IgD-negative memory B cell (primary cell): ENCODE data around the gene EVL. TPM values are rescaled to one million over a fixed set of nuclear protein-coding genes. Genes with fewer than 3 reads are reported as not detected.

Experiments
- H3K27ac Mint-ChIP-seq, 3 donors: one replicate each; pipeline ENCODE4 v1.8.0; 2020 to 2022; ENCODE audit warnings: mild to moderate bottlenecking in 3 of 3, mixed read lengths in 3 of 3, moderate library complexity in 1 of 3
- H3K27me3 Mint-ChIP-seq: one replicate; pipeline ENCODE4 v1.8.0; 2021; ENCODE audit warnings: mixed read lengths
- H3K36me3 Mint-ChIP-seq: one replicate; pipeline ENCODE4 v1.8.0; 2020; ENCODE audit warnings: mild to moderate bottlenecking, mixed read lengths
- H3K4me1 Mint-ChIP-seq, 3 donors: one replicate each; pipeline ENCODE4 v1.8.0; 2020 to 2022; ENCODE audit warnings: mixed read lengths in 3 of 3, mild to moderate bottlenecking in 1 of 3
- H3K4me3 Mint-ChIP-seq, 4 donors: one replicate each; pipeline ENCODE4 v1.8.0; 2020 to 2022; ENCODE audit warnings: mild to moderate bottlenecking in 4 of 4, mixed read lengths in 4 of 4, moderate library complexity in 3 of 4
- H3K9me3 Mint-ChIP-seq, 3 donors: one replicate each; pipeline ENCODE4 v1.8.0; 2020 to 2021; ENCODE audit warnings: mixed read lengths in 3 of 3, mild to moderate bottlenecking in 1 of 3
- polyA plus RNA-seq: library from polyadenylated mRNA; unstranded; fragments of 300-500 nt; fragmentation: Illumina TruSeq; gene quantifications from one replicate; pipeline ENCODE4 v1.2.3, GENCODE V29; 2021

Gene EVL
- polyA plus RNA-seq, 1 donor from 2014 or later, result 73.3 TPM

DNA sequence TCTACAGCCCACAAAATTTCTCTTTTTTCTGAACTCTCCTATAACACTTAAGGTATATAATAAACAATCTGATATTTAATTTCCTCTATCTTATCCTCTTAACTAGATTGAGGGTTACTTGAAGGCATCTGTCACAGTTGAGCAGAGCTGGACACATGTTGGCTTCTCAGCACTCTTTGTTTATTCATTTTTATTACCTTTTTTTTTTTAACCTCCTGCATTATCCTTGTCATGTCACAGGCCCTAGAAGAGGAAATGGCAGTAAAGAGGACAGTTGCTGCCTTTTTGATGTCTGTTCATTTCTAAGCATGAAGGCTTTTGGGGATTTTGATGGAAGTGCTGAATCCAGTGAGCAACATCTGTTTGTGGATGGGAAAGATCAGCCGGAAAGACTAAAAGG is 32.5 kb upstream of the EVL start:
- no peaks in the 10 kb centered on the region for H3K9me3 Mint-ChIP-seq
- peaks cover 2 to 4% (median 3%) of the 10 kb centered on the region in 3 donors for H3K4me1 Mint-ChIP-seq
- H3K36me3 Mint-ChIP-seq, result peaks cover 2% of the 10 kb centered on the region
- H3K4me3 Mint-ChIP-seq, result no peak overlapping the region
- peaks cover 9% of the 10 kb centered on the region for H3K27me3 Mint-ChIP-seq
- no peak overlapping the region for H3K27ac Mint-ChIP-seq

DNA sequence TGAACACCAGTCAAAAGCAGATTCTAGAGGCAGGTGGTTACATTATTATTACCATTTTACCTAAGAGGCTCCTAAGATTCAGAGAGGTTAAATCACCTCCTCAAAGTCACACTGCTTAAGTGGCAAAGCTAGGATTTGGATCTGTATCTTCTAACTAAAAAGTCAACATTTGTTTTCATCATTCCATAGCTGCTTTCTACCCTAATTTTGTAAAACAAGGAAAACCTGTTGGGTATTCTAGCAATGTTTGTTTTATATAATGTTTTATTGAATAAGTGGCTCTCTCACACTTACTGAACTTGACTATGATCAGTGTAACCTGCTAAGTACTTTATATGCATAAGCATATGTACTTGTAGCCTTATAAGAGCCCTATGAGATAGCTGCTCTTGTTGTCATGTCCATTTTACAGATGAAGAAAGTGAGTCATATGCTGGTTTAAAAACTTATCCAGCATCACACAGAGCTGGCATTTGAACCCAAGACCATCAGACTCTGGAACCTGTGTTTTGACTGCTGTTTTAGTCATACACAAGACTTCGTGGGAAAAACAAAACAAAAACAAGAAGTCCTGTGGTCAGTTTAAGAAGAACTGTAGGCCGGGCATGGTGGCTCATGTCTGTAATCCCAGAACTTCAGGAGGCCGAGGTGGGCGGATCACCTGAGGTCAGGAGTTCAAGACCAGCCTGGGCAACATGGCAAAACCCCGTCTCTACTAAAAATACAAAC is 31.7 kb upstream of the EVL start:
- Mint-ChIP-seq H3K9me3 (no peaks in the 10 kb centered on the region), H3K4me1 (peaks cover 2 to 4% (median 3%) of the 10 kb centered on the region in 3 donors), H3K36me3 (peaks cover 2% of the 10 kb centered on the region), H3K4me3 (no peak overlapping the region), H3K27me3 (peaks cover 3% of the 10 kb centered on the region), H3K27ac (no peak overlapping the region)

DNA sequence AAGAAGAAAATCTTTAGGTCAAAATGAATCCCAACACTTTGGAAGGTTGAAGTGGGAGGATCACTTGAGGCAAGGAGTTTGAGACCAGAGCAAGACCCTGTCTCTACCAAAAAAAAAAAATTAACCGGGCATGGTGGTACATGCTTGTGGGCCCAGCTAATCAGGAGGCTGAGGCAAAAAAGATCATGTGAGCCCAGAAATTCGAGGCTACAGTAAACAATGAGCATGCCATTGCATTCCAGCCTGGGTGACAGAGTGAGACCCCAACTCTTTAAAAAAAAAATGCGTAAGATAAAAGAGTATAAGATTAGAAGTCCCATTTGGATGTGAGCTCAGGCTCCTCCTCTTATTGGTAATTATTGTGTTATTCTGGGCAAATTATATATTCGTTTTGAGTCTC is 30.8 kb upstream of the EVL start:
- H3K4me1 Mint-ChIP-seq, result peaks cover 2 to 4% (median 3%) of the 10 kb centered on the region in 3 donors
- H3K27ac Mint-ChIP-seq, result no peak overlapping the region
- peaks cover 3% of the 10 kb centered on the region for H3K27me3 Mint-ChIP-seq
- H3K36me3 Mint-ChIP-seq, result no peaks in the 10 kb centered on the region
- H3K4me3 Mint-ChIP-seq, result no peak overlapping the region
- H3K9me3 Mint-ChIP-seq, result no peaks in the 10 kb centered on the region

DNA sequence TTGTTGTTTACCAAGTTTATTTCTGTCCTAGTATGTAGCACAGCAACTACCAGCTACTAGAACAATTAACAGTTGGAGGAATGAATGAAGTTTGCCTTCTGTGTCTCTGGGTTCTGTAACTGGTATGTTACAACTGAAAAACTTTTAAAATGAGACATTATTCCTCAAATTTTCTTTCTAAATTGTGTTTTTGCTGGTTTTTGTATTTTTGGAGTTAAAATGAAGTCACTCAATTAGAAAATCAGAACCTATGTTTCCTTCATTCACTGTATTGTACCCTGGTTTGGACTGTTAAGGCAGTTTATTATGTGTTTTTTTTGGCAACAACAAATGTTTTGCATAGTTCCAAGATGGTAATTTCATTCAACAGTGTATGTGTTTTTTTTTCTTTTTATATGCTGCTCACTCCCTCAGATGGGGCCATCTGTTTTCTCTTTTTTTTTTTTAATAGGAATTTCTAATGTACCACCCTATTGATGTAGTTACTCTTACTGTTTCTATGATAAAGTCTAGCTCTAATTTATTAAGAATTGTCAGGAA is 30.2 kb upstream of the EVL start:
- Mint-ChIP-seq H3K4me3 (no peak overlapping the region), H3K27me3 (peaks cover 3% of the 10 kb centered on the region), H3K9me3 (no peaks in the 10 kb centered on the region), H3K36me3 (no peaks in the 10 kb centered on the region), H3K4me1 (peaks cover 2 to 4% (median 3%) of the 10 kb centered on the region in 3 donors), H3K27ac (no peak overlapping the region)

DNA sequence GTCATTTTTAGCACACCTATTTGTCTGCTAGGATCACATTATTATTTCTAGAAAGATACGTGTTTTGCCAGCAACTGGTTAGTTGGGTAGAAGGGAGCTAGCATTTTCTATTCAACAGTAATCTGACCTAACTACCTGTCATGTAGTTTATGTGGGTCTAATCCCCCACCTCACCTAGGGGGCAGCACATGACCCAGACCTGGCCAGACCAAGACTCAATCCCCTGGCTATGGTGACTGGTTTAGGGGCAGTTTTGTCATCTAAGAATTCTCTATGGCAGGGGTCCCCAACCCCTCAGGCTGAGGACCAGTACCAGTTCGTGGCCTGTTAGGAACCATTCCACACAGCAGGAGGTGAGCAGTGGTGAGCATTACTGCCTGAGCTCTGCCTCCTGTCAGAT is 29.5 kb upstream of the EVL start:
- H3K27ac Mint-ChIP-seq, result no peak overlapping the region
- no peaks in the 10 kb centered on the region for H3K9me3 Mint-ChIP-seq
- H3K36me3 Mint-ChIP-seq, result no peaks in the 10 kb centered on the region
- H3K4me3 Mint-ChIP-seq, result no peak overlapping the region
- peaks cover 3% of the 10 kb centered on the region for H3K27me3 Mint-ChIP-seq
- H3K4me1 Mint-ChIP-seq, result peaks cover 2 to 4% (median 3%) of the 10 kb centered on the region in 3 donors

DNA sequence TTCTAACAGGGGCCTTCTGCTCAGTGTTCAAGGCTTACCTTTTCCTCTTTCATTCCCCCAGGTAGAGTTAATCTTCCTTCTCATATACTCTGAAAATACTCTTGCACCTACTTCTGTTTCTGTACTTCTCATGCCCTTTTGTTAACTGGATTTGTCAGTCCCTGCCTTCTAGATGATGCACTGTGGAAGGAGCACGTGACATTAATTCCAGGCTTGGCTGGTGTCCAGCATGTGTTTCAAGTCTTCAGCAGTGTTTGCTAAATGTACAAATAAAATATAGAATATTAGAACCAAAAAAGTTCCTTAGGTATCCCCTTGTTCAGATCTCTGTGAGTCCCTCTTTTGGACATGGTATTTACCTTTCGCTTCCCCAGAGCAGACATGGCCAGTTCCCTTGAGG is 27.9 kb upstream of the EVL start:
- Mint-ChIP-seq H3K9me3 (no peaks in the 10 kb centered on the region), H3K36me3 (no peaks in the 10 kb centered on the region)

DNA sequence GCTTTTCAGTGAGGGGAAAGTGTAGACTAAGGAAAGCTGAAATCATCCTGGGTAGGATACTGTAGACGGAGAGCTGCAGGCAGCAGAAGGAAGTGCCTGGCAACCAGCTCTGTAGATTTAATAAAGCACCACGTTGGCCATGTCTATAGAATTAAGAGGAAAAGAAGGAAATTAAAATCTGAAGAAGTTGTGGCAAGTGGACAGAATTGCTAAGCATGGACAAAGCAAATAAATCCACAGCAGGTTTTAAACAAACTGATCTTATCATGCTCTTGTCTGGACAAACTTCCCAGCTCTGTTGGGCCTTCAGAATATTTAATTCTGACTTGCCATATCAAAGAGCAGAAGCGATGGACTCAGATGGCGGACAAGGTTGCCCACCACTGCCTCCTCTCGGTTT is 27.2 kb upstream of the EVL start:
- Mint-ChIP-seq H3K4me3 (no peak overlapping the region), H3K27ac (no peak overlapping the region), H3K36me3 (no peaks in the 10 kb centered on the region), H3K9me3 (no peaks in the 10 kb centered on the region), H3K27me3 (no peaks in the 10 kb centered on the region), H3K4me1 (peaks cover 2 to 5% (median 4%) of the 10 kb centered on the region in 3 donors)

More for the DNA sequence above, 27.9 kb upstream of the EVL start:
- Mint-ChIP-seq H3K4me3 (no peak overlapping the region), H3K27ac (no peak overlapping the region), H3K27me3 (no peaks in the 10 kb centered on the region), H3K4me1 (peaks cover 2 to 4% (median 4%) of the 10 kb centered on the region in 3 donors)

DNA sequence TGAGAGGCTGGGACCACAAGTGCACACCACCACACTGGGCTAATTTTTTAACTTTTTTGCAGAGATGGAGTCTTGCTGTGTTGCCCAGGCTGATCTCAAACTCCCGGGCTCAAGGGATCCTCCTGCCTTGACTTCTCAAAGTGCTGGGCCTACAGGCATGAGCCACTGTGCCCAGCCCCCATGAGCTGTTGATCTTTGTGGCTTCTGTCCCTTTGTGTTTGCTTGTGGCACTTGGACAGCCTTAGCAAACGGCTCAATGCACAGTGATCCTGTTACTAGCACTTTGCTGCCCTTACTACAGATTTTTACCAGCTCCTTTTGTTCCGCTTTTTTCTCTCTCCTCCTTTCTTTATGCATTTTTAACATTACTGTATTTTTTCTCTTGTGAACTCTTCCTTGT is 25.3 kb upstream of the EVL start:
- Mint-ChIP-seq H3K9me3 (no peaks in the 10 kb centered on the region), H3K27me3 (no peaks in the 10 kb centered on the region), H3K27ac (no peak overlapping the region), H3K4me1 (peaks cover 2 to 5% (median 4%) of the 10 kb centered on the region in 3 donors), H3K4me3 (no peak overlapping the region), H3K36me3 (no peaks in the 10 kb centered on the region)

DNA sequence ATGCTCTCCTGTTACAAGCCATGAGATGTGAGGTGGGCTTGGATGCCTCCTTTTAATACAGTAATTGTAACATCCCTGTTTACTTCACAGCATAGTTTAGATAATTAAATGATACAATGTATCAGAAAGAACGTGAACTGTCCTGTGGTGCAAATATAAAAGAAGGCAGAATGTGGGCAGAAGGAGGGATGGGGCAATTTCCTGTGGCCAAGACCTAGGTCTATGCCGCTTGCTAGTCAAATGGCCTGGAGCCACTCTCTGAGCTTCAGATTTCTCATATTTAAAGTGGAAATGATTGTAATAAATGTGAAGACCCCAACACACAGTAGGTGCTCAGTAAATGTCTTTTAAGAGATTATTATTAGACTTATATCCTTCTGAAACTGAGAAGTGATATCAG is 24.0 kb upstream of the EVL start:
- Mint-ChIP-seq H3K36me3 (no peaks in the 10 kb centered on the region), H3K27ac (no peak overlapping the region), H3K4me1 (peaks cover 0 to 2% (median 1%) of the 10 kb centered on the region in 3 donors), H3K4me3 (no peak overlapping the region), H3K27me3 (no peaks in the 10 kb centered on the region), H3K9me3 (no peaks in the 10 kb centered on the region)

DNA sequence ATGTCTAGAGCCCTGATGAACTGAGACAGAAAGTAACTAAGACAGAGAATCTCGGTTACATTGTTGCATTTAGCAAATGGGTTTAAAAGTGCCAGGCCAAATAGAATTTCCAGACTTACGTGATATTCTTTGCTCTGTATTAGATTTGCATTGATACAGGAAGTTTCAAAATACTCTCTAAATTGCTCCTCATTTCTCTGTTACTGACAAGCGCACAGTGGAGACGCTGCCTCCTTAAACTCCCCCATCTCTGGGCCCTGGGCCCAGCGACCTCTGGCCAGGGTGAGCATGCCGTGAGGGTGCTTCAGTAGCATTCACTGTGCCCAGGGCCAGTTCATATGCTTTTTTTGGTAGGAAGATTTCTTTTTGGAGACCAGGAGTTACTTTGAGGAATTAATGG is 22.9 kb upstream of the EVL start:
- H3K27me3 Mint-ChIP-seq, result no peaks in the 10 kb centered on the region

DNA sequence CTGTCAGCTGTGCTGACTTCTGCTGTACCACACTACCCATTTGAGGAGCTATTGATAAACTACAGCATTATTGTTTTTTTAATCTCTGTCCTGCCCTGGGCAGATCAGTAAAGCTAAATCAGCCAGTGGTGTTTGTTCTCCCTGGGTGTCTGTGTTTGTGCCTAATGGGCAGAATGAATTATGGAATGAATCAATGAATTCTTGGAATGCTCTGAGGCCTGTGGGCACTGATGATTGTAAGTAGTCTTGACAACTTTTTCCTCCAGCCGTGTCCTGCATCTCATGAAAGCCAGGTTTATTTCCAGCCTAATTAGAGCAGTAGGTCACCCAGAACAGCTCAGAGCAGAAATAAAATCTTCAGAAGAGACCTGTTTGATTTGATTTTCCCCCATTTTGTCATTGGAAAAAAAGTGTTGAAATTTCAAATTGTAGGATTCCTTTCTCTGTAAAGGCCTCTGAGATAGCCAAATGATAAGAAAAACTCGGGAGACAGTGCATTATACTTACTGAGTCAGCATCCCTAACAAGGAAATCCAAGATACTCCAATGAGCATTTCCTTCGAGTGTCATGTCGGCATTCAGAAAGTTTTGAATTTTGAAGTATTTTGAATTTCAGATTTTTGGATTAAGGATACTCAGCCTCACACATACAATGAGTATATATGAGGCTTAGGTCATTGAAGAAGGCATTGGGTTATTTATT is 19.4 kb upstream of the EVL start:
- H3K27ac Mint-ChIP-seq, result no peak overlapping the region
- no peaks in the 10 kb centered on the region for H3K36me3 Mint-ChIP-seq
- no peaks in the 10 kb centered on the region for H3K9me3 Mint-ChIP-seq
- H3K4me3 Mint-ChIP-seq, result no peak overlapping the region
- H3K4me1 Mint-ChIP-seq, result peaks cover 0 to 1% (median 0%) of the 10 kb centered on the region in 3 donors
- no peaks in the 10 kb centered on the region for H3K27me3 Mint-ChIP-seq

More for the DNA sequence above, 22.9 kb upstream of the EVL start:
- no peak overlapping the region for H3K4me3 Mint-ChIP-seq
- peaks cover 0 to 1% (median under 1%) of the 10 kb centered on the region in 3 donors for H3K4me1 Mint-ChIP-seq
- no peak overlapping the region for H3K27ac Mint-ChIP-seq
- H3K9me3 Mint-ChIP-seq, result no peaks in the 10 kb centered on the region
- H3K36me3 Mint-ChIP-seq, result no peaks in the 10 kb centered on the region

DNA sequence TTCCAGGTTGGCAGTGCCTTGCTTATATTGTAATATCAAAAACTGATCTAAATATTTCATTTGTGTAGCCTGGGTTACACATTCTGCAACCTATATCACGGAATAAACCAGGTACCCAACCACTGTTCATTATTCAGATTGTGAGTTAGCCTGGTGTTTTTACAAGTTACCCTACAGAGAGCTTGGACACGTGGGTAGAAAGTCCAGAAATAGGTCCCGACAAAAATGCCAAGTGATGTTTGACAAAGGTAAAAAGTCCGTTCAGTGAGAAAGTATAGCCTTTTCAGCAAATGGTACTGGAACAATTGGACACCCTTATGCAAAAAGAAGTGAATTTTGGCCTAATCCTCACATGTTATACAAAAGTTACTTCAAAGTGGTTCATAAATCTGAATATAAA is 17.6 kb upstream of the EVL start:
- no peaks in the 10 kb centered on the region for H3K36me3 Mint-ChIP-seq
- H3K4me3 Mint-ChIP-seq, result no peak overlapping the region
- H3K27me3 Mint-ChIP-seq, result no peaks in the 10 kb centered on the region
- H3K9me3 Mint-ChIP-seq, result no peaks in the 10 kb centered on the region
- no peaks in the 10 kb centered on the region for H3K4me1 Mint-ChIP-seq
- H3K27ac Mint-ChIP-seq, result peak overlapping the region in 1 of 3 donors; percentile 59

DNA sequence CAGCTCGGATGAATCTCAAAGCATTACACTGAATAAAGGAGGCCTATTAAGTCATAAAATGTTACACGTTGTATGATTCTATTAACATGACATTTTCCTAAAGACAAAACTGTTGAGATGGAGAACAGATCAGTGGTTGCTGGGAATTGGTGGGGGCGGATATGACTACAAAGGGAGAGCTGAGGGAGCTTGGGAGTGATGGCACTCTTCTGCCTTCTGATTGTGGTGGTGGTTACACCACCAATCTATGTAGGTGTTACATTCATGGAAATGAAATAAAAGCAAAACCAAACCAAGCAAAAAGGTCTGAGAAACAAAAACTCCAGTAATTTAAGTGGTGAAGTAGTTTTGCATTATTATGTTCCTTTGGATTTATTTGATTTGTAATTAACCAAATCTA is 16.4 kb upstream of the EVL start:
- Mint-ChIP-seq H3K9me3 (no peaks in the 10 kb centered on the region), H3K4me3 (no peak overlapping the region), H3K4me1 (no peaks in the 10 kb centered on the region), H3K27ac (no peak overlapping the region), H3K36me3 (no peaks in the 10 kb centered on the region), H3K27me3 (no peaks in the 10 kb centered on the region)

DNA sequence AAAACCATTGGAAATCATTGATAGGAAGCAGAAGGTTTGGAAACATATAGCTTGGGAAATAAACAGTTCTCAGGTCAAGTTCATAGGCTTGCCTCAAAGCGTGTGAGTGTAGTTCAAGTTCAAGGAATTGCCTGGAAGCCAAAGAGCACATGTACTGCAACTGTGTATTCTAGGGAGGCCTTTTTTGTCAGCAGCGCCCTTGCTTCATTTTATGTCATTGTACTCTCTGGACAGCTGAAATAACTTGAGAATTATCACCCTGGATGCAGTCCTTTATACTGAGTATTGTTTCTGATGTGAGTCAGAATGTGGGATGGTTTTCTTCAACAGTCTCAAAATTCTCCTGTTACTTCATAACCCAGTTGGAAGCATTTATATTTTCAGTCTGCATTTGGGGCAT is 16.0 kb upstream of the EVL start:
- Mint-ChIP-seq H3K9me3 (no peaks in the 10 kb centered on the region), H3K4me1 (no peaks in the 10 kb centered on the region), H3K27me3 (no peaks in the 10 kb centered on the region), H3K4me3 (no peak overlapping the region), H3K27ac (no peak overlapping the region), H3K36me3 (no peaks in the 10 kb centered on the region)

DNA sequence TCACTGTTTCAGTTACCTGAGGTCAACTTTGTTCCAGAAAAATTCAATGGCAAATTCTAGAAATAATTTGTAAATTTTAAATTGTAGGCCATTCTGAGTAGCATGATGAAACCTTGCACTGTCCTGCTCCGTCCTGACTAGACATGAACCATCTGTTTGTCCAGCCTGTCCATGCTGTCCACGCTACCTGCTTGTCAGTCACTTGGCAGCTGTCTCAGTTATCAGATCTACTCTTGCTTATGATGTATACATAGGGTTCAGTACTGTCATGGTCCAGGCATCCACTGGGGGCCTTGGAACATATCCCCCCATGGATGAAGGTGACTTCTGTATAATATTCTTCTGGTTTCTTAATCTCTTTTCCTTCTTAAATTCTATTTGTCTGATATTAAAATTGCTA is 14.1 kb upstream of the EVL start:
- Mint-ChIP-seq H3K27ac (no peak overlapping the region), H3K27me3 (no peaks in the 10 kb centered on the region), H3K9me3 (no peaks in the 10 kb centered on the region), H3K36me3 (peaks cover 1% of the 10 kb centered on the region), H3K4me1 (no peaks in the 10 kb centered on the region), H3K4me3 (no peak overlapping the region)

DNA sequence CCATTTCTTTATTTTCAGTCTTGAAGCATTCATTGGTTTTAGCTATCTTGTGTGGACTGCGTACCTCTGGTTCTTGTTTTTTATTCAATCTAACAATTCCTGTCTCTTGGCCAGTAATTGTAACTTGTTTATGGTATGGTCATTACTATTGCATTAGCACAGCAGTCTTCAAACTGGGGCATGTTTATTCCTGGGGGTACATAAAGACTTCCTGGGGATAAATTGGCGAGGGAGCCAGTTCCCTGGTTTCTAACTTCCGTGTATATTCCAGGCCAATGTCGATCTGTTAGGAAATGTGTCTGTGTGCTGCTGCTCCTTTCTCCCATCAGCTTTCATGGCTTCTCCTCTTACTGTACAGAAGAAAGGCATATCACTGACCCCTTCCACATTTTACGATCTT is 13.7 kb upstream of the EVL start:
- Mint-ChIP-seq H3K9me3 (no peaks in the 10 kb centered on the region), H3K4me3 (no peak overlapping the region), H3K27ac (no peak overlapping the region), H3K36me3 (peaks cover 1% of the 10 kb centered on the region), H3K27me3 (no peaks in the 10 kb centered on the region), H3K4me1 (no peaks in the 10 kb centered on the region)
